PFSK-1 (cell line): ENCODE data around the gene DNAI7.

Source experiments
- FOXP2 ChIP-seq: optimal IDR thresholded peaks from 2 replicates; pipeline ENCODE3; 2011; ENCODE audit warnings: borderline replicate concordance, control low read depth, inconsistent platforms; ENCODE audit not compliant: insufficient read depth; ENCODE audit errors: extremely low read length, extremely low read depth
- POLR2AphosphoS5 ChIP-seq: IDR thresholded peaks from 2 replicates; pipeline ENCODE4 v1.6.1; 2012; ENCODE audit warnings: low read depth, mild to moderate bottlenecking, control low read depth, low read length, moderate library complexity
- REST ChIP-seq, 2 experiments: IDR thresholded peaks; 2 replicates each; pipeline versions ENCODE4 v1.6.1 to v1.8.0; 2011 to 2012; ENCODE audit warnings: low read depth in 2 of 2, low read length in 2 of 2, control low read depth in 1 of 2, inconsistent platforms in 1 of 2, mild to moderate bottlenecking in 1 of 2, moderate library complexity in 1 of 2; ENCODE audit not compliant: insufficient read depth in 1 of 2
- SIN3A ChIP-seq: IDR thresholded peaks from 2 replicates; pipeline ENCODE4 v1.6.1; 2012; ENCODE audit warnings: mild to moderate bottlenecking, low read length, moderate library complexity, borderline replicate concordance; ENCODE audit not compliant: insufficient read depth
- TAF1 ChIP-seq: IDR thresholded peaks from 2 replicates; pipeline ENCODE4 v1.6.1; 2012; ENCODE audit warnings: low read length, control low read depth, borderline replicate concordance; ENCODE audit not compliant: insufficient read depth

DNAI7 gene

GRCh38 chr12:25207411-25207810, 12.5 kb upstream of the DNAI7 start:
- TF ChIP-seq POLR2AphosphoS5 (no peak), REST (IDR thresholded peaks at IDR 0.05; ENCODE audit: insufficient read depth in 1 of 2, low read depth in 2 of 2, low read length in 2 of 2) (no peak), SIN3A (no peak), TAF1 (no peak), FOXP2 (no peak)

- TF ChIP-seq REST (IDR thresholded peaks at IDR 0.05; ENCODE audit: insufficient read depth in 1 of 2, low read depth in 2 of 2, low read length in 2 of 2) = no peak
- no peak for TF ChIP-seq SIN3A
- TF ChIP-seq TAF1 = no peak
- no peak for TF ChIP-seq POLR2AphosphoS5
- no peak for TF ChIP-seq FOXP2
Measured at GRCh38 chr12:25202137-25202536, 7.2 kb upstream of the DNAI7 start.

- TF ChIP-seq FOXP2 (no peak), TAF1 (no peak), POLR2AphosphoS5 (no peak), REST (IDR thresholded peaks at IDR 0.05; ENCODE audit: insufficient read depth in 1 of 2, low read depth in 2 of 2, low read length in 2 of 2) (no peak), SIN3A (no peak)
Measured at GRCh38 chr12:25200703-25201102, 5.7 kb upstream of the DNAI7 start.

GRCh38 chr12:25197608-25198007, 2.6 kb upstream of the DNAI7 start:
- no peak for TF ChIP-seq FOXP2
- TF ChIP-seq REST (IDR thresholded peaks at IDR 0.05; ENCODE audit: insufficient read depth in 1 of 2, low read depth in 2 of 2, low read length in 2 of 2) = no peak
- TF ChIP-seq TAF1 = no peak
- TF ChIP-seq POLR2AphosphoS5 = no peak
- TF ChIP-seq SIN3A = no peak

GRCh38 chr12:25194722-25195055, 271 bp downstream of the DNAI7 start:
- TF ChIP-seq POLR2AphosphoS5 = no peak

- TF ChIP-seq FOXP2 (no peak), TAF1 (no peak), POLR2AphosphoS5 (no peak), REST (IDR thresholded peaks at IDR 0.05; ENCODE audit: insufficient read depth in 1 of 2, low read depth in 2 of 2, low read length in 2 of 2) (no peak)
Measured at GRCh38 chr12:25194214-25194613, 746 bp downstream of the DNAI7 start.
